Jurkat, Clone E6-1 (cell line): Measurements from ENCODE around the gene SIRT5.
A peak's percentile ranks its signal among the peaks of the same experiment; 100 is the strongest.

ENCODE experiments used
- DNase-seq: peaks from one replicate; pipeline ENCODE4 v3.0.0-alpha.2; 2011; ENCODE audit warnings: low read depth, low spot score
- H3K4me3 ChIP-seq: 2 replicates; pipeline ENCODE4 v1.5.1; 2011; ENCODE audit warnings: mild to moderate bottlenecking, low read length, control low read depth, moderate library complexity

Gene SIRT5

GRCh38 chr6:13614926-13615791, 40.8 kb downstream of the SIRT5 start, which contains the start of gene NOL7:
Gene NOL7, plus strand, starts transcription at chr6:13615335. Its CDS starts 24 bp downstream, at chr6:13615359.
- DNase-seq, result peak; percentile 96
- H3K4me3 ChIP-seq, result peak within 1 kb of the TSS; percentile 98

DNA sequence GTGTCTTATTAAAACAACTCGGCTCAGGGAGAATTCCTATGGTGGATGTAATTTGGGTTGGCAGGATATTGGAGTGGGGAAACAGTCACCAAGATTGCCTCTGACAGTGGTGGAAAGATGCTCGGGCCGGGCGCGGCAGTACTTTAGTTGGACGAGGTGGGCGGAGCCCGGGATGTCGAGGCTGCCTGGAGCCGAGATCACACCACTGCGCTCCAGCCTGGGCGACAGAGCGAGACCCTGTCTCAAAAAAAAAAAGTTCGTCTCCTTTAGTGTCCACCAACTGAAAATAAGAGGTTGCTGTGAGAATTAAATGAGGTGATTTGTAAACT, 41.4 kb downstream of the SIRT5 start:
- DNase-seq, result no peak
- H3K4me3 ChIP-seq, result peak overlapping the region; percentile 98

GRCh38 chr6:13617066-13617465, 42.7 kb downstream of the SIRT5 start:
- DNase-seq, result no peak
- no peak overlapping the region for H3K4me3 ChIP-seq

DNA sequence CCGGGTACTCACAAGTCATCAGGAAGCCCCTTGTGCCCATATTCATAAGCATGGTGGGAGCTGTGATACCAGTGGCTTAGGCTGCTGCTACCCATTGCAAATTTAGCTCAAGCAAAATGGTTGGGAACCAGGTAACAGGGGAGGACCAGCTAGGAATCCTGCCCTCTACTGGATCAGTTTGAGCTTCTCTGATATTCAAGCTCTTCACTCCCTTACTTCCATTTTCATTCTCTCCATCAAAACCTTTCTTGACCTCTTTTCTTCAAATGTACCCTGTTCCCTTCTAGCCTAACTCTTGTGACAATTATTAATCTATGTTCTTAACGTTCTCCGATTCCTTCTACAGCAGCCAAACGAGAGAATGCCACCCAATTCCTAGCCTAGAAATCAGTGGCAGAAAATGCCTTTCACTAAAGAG, 50.5 kb downstream of the SIRT5 start:
- peak; percentile 51 for DNase-seq
- no peak overlapping the region for H3K4me3 ChIP-seq

GRCh38 chr6:13629459-13630116, 55.2 kb downstream of the SIRT5 start:
- DNase-seq, result no peak
- H3K4me3 ChIP-seq, result no peak overlapping the region

DNA sequence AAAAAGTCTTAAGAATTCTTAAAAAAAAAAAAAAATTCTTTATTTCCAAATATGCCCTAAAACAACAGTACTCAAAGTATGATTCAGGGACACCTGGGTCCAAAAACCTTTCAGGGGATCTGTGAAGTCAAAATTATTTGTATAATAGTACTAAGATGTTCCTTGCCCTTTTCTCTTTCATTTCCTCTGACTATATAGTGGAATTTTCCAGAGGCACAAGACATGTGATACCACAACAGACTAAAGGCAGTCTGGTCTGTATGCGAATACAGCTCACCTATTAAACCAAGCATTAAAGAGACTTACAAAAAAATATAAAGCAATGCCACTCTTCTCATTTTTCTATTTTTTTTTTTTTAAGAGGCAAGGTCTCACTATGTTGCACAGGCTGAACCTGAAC, 56.1 kb downstream of the SIRT5 start:
- no peak overlapping the region for H3K4me3 ChIP-seq
- DNase-seq, result no peak

DNA sequence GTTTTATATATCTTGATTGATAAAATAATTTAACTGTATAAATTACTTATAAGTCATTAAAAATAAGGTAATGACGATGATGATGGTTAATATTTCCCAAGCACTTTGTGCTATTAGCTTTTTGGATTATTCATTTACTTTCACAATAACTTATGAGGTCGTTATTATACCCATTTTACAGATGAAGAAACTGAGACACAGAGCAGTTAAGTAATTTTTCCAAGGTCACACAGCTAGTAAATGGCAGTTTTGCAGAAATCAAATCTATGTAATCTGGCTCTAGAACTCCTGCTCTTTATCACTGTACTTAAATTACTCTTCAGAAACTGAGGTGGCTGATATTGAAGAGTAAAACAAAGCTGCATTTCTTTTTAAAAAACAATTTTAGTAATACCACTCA, 58.9 kb downstream of the SIRT5 start:
- no peak overlapping the region for H3K4me3 ChIP-seq
- no peak for DNase-seq

- no peak overlapping the region for H3K4me3 ChIP-seq
- no peak for DNase-seq
Measured at GRCh38 chr6:13635948-13636658, 61.7 kb downstream of the SIRT5 start.

DNA sequence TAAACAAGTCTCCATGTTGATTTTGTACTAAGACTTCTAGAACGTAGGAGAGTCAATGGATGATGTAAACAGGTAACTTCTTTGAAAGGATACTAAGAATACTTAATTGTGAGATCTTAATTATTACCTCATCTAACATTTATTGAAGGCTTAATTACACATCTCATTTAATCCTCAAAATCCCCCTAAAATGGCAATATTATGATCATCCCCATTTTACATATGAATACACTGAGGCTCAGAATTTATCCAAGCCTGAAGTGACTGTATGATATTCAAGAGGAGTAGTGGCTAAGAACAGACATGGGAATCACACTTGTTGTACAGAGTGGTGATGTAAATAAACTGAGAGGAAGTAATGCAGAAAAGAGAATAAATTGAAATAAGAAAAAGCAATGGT, 63.6 kb downstream of the SIRT5 start:
- DNase-seq, result no peak
- no peak overlapping the region for H3K4me3 ChIP-seq

DNA sequence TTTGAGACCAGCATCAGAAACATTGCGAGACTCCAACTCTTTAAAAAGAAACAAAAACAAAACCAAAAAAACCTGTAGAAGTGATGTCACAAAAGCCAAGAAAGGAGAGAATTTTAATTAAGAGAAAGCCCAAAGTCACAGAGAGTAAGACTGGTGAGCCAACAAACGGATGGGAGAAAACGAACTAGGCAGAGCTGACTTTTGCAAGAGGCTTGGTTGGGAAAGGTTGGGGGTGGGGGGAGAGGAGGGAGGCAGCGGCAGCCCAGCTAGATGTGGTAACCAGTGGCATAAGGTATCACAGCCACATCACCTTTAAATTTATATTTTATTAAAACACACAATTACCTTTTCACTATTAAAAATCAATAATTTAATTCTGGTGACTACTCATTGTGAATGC, 64.2 kb downstream of the SIRT5 start:
- no peak for DNase-seq
- no peak overlapping the region for H3K4me3 ChIP-seq

DNA sequence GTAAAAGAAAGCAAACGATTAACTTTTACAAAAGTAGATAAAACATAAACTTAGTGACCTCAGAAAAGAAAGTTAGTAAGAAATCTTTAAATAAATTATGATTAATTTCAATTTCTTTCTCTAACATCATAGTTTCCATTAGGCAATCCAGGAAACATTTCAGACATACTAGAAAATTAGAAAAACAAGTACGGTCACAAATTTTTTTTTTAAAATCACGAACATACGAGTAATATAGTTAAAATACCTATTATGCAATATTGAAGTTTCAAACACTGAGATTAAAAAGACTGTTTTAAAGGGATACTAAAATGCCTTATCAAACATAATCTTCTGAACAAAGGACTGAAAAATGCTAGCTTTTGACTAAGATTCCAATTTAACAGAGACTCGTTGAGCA, 66.9 kb downstream of the SIRT5 start:
- DNase-seq, result no peak
- no peak overlapping the region for H3K4me3 ChIP-seq

DNA sequence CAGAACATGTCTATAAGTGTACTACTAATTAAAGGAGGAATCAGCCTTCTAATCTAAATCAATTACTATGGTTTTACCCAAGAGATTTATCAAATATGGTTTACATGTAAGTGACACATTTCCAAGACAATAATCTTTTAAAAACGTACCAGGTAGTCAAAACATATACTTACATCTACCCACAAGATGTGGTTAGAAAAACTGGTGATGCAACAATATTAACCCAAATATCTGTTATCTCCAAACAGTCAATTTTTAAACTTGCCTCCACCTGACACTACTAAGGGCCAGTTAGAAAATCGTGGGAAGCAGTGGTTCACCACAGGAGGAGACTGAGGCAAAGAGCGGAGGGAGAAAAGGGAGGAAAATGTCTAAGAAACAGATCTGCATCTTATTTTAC, 68.7 kb downstream of the SIRT5 start:
- no peak for DNase-seq
- H3K4me3 ChIP-seq, result no peak overlapping the region

GRCh38 chr6:13648850-13649249, 74.4 kb downstream of the SIRT5 start:
- no peak overlapping the region for H3K4me3 ChIP-seq
- no peak for DNase-seq

DNA sequence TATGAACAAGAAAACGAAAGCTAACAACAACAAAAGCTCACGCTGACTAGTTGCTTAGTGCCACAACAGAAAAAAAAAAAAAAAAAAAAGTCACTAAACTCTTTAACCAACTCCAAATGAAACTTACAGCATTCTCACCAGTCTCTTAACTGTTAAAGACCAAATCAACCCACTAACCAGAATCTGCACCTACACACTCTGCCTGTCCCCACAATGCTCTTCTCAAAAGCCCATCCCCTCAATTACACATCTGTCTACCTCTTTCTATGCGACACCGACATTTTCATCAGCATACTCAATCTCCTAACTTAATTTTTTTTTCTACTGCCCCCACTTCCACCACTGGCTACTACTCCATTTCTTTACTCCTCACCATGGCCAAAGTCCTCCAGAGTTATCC, 75.0 kb downstream of the SIRT5 start:
- DNase-seq, result no peak
- no peak overlapping the region for H3K4me3 ChIP-seq

DNA sequence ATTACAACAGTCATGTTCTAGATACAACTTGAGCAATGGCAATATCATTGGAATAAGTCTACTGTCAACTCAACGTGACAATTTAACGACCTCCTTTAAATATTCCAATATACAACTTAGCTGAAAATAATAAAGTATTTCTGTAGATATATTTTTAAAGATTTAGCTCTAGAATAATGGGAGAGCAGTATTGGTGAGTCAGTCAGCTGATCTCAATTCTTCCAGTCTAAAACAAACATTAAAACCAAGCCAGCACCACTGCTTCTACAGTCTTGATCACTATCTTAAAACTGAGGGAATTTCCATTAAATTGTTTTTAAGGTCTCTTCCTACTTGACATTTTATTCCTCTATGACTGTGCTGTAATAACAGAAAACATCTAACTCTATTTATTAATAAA, 78.9 kb downstream of the SIRT5 start:
- H3K4me3 ChIP-seq, result no peak overlapping the region
- no peak for DNase-seq

GRCh38 chr6:13654496-13654895, 80.1 kb downstream of the SIRT5 start:
- no peak overlapping the region for H3K4me3 ChIP-seq
- no peak for DNase-seq

GRCh38 chr6:13655700-13656099, 81.3 kb downstream of the SIRT5 start:
- H3K4me3 ChIP-seq, result no peak overlapping the region
- no peak for DNase-seq

DNA sequence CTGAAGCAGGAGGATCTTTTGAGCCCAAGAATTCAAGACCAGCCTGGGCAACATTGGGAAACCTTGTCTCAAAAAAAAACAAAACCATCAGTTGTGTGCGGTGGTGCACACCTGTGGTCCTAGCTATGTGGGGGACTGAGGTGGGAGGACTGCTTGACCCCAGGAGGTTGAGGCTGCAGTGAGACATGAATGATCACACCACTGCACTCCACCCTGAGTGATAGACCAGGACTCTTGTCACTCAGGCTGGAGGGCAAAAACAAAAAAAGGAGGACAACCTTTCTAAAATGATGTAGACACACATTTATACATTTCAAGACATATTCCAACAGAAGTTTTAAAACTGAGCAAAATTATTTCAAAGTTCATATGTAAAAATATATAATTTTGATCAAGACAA, 85.9 kb downstream of the SIRT5 start:
- no peak for DNase-seq
- H3K4me3 ChIP-seq, result no peak overlapping the region

DNA sequence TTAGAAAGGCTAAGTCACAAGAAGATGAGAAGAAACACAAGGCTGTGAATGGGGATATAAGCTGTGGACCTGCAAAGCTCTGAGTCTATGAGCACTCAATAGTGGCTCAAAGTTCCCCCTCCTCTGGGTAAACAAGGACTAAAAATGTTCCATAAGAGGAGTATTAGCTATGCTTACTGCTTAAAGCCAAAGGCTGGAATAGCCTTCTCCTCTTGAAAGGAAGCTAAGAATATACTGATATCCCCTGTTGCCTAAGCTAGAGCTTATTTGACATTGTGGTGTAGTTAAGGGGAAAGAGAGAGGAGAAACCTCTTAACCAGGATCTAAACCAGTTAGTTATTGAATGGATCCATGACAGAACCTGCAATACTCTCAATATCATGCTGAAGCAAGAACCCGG, 86.5 kb downstream of the SIRT5 start:
- H3K4me3 ChIP-seq, result no peak overlapping the region
- DNase-seq, result no peak

DNA sequence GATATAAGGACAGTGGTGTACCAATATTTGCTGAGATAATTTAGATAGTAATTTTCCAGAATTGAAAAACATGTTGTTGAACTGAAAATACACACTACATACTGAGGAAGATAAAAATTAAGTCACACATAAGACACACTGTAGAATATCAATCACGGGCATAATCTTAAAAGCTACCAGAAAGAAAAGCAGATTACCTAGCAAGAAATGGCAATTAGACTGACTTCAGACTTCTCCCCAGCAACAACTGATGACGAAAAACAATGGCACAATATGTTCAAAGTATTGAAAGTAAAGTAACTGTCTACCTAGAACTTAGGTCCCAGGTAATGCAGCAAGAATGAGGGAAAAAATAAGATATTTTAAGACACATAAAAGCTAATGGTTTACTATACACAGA, 87.2 kb downstream of the SIRT5 start:
- DNase-seq, result no peak
- H3K4me3 ChIP-seq, result no peak overlapping the region
